IMR-90 (cell line): ENCODE data around the gene COLEC12. TPM values are rescaled to one million over a fixed set of nuclear protein-coding genes. Genes with fewer than 3 reads are reported as not detected.

ENCODE experiments used
- ATAC-seq: fragments of 200-7000 bp; cut with Tn5 transposase; 2 replicates; pipeline ENCODE4 v1.9.1; 2020; ENCODE audit warnings: low read depth, mild to moderate bottlenecking, moderate library complexity
- BruUV-seq: library from RNA; stranded (reverse); fragments of 400-500 nt; replicated peaks from 2 replicates; lab custom pipeline; 2021; lab: Mats Ljungman, UMichigan
- CTCF ChIA-PET: fragments of 300-600 bp; formaldehyde crosslinking; extraction: SDS; loops from one replicate; lab custom pipeline; 2021; ENCODE audit warnings: antibody characterized with exemption; lab: Yijun Ruan, JAX
- POLR2A ChIA-PET: fragments of 300-600 bp; sonication (Branson Sonifier 250); formaldehyde crosslinking; loops from one replicate; lab custom pipeline; 2022; ENCODE audit warnings: antibody characterized with exemption; ENCODE audit not compliant: unreplicated experiment; lab: Charles Lee
- DNase-seq: peaks from one replicate; pipeline ENCODE4 v3.0.0; 2013
- H2AFZ ChIP-seq: replicated peaks from 2 replicates; pipeline ENCODE3; 2013; ENCODE audit warnings: low read length, mild to moderate bottlenecking; ENCODE audit not compliant: poor library complexity
- H2AK5ac ChIP-seq: 2 replicates; pipeline ENCODE4 v1.6.1; 2013; ENCODE audit warnings: low read depth, low read length, inconsistent platforms
- H2AK9ac ChIP-seq: replicated peaks from 2 replicates; pipeline ENCODE3; 2013; ENCODE audit warnings: mild to moderate bottlenecking, low read depth, low read length, moderate library complexity; ENCODE audit not compliant: poor library complexity
- H2BK120ac ChIP-seq: 2 replicates; pipeline ENCODE4 v1.6.1; 2013; ENCODE audit warnings: low read depth, low read length, inconsistent platforms
- H2BK15ac ChIP-seq: 3 replicates; pipeline ENCODE4 v1.6.1; 2013; ENCODE audit warnings: low read depth, low read length, inconsistent platforms
- H2BK20ac ChIP-seq: 2 replicates; pipeline ENCODE4 v1.6.1; 2013; ENCODE audit warnings: low read depth, mild to moderate bottlenecking, inconsistent platforms, low read length, moderate library complexity
- H2BK5ac ChIP-seq: 2 replicates; pipeline ENCODE4 v1.6.1; 2013; ENCODE audit warnings: mild to moderate bottlenecking, low read depth, low read length, inconsistent platforms; ENCODE audit not compliant: poor library complexity, severe bottlenecking
- H3K14ac ChIP-seq: replicated peaks from 2 replicates; pipeline ENCODE4 v1.6.1; 2013; ENCODE audit warnings: low read depth, low read length, inconsistent platforms
- H3K18ac ChIP-seq: 2 replicates; pipeline ENCODE4 v1.6.1; 2013; ENCODE audit warnings: low read depth, low read length, control low read depth
- H3K23ac ChIP-seq: 2 replicates; pipeline ENCODE4 v1.6.1; 2013; ENCODE audit warnings: low read depth, low read length, inconsistent platforms
- H3K27ac ChIP-seq: 2 replicates; pipeline ENCODE4 v1.5.1; 2013; ENCODE audit warnings: mild to moderate bottlenecking, control low read depth, low read length; ENCODE audit not compliant: insufficient read depth
- H3K27me3 ChIP-seq: 2 replicates; pipeline ENCODE4 v1.6.1; 2013; ENCODE audit warnings: low read length; ENCODE audit not compliant: control insufficient read depth, insufficient read depth
- H3K36me3 ChIP-seq: 2 replicates; pipeline ENCODE4 v1.6.1; 2013; ENCODE audit warnings: low read length, mixed read lengths; ENCODE audit not compliant: control insufficient read depth, insufficient read depth
- H3K4ac ChIP-seq: 2 replicates; pipeline ENCODE4 v1.6.1; 2013; ENCODE audit warnings: low read depth, low read length, inconsistent platforms
- H3K4me1 ChIP-seq: 2 replicates; pipeline ENCODE4 v1.6.1; 2013; ENCODE audit warnings: low read length, mixed read lengths; ENCODE audit not compliant: control insufficient read depth, insufficient read depth
- H3K4me2 ChIP-seq: 2 replicates; pipeline ENCODE4 v1.6.1; 2013; ENCODE audit warnings: low read depth, mild to moderate bottlenecking, control low read depth, low read length, moderate library complexity
- H3K4me3 ChIP-seq: 2 replicates; pipeline ENCODE4 v1.5.1; 2013; ENCODE audit warnings: low read depth, mild to moderate bottlenecking, control low read depth, low read length, moderate library complexity; ENCODE audit not compliant: insufficient read depth
- H3K56ac ChIP-seq: 2 replicates; pipeline ENCODE4 v1.6.1; 2013; ENCODE audit warnings: low read length, inconsistent platforms; ENCODE audit not compliant: insufficient read depth; ENCODE audit errors: extremely low read depth
- H3K79me1 ChIP-seq, 2 experiments: 2 replicates each; pipeline ENCODE4 v1.6.1; 2013; ENCODE audit warnings: low read length in 2 of 2, inconsistent platforms in 1 of 2, low read depth in 1 of 2
- H3K9ac ChIP-seq: 2 replicates; pipeline ENCODE4 v1.6.1; 2013; ENCODE audit warnings: low read depth, low read length, control low read depth
- H3K9me1 ChIP-seq: 2 replicates; pipeline ENCODE4 v1.6.1; 2013; ENCODE audit warnings: low read length, inconsistent platforms; ENCODE audit not compliant: insufficient read depth
- H3K9me3 ChIP-seq: 2 replicates; pipeline ENCODE4 v1.6.1; 2013; ENCODE audit warnings: low read length; ENCODE audit not compliant: control insufficient read depth, insufficient read depth
- H4K20me1 ChIP-seq: 2 replicates; pipeline ENCODE4 v1.6.1; 2013; ENCODE audit warnings: low read length, inconsistent platforms; ENCODE audit not compliant: insufficient read depth
- H4K5ac ChIP-seq: 2 replicates; pipeline ENCODE4 v1.6.1; 2013; ENCODE audit warnings: mild to moderate bottlenecking, low read depth, low read length, control low read depth
- H4K8ac ChIP-seq, 2 experiments: 2 replicates each; pipeline ENCODE4 v1.6.1; 2013; ENCODE audit warnings: low read depth in 2 of 2, low read length in 2 of 2, control low read depth in 1 of 2, inconsistent platforms in 1 of 2
- H4K91ac ChIP-seq: 2 replicates; pipeline ENCODE4 v1.6.1; 2013; ENCODE audit warnings: low read depth, low read length, inconsistent platforms; ENCODE audit not compliant: insufficient read depth
- WGBS, 2 experiments: methylation state at CpG; one replicate each; pipeline versions ENCODE4 v1.1.5 to v1.1.7; 2013; ENCODE audit warnings: missing lambda C conversion rate in 2 of 2; ENCODE audit not compliant: insufficient read length in 1 of 2; ENCODE audit errors: extremely low coverage in 2 of 2; 5-methylcytosine and 5-hydroxymethylcytosine counted together
- dilution Hi-C: fragments of 300-500 bp; cut with HindIII; formaldehyde crosslinking; loops from one replicate; pipeline ENCODE4 v1.14.3; 2018; ENCODE audit warnings: low sequenced_read_pairs; ENCODE audit not compliant: unreplicated experiment
- in situ Hi-C: fragments of 300-500 bp; cut with MboI; formaldehyde crosslinking; loops from 3 replicates; pipeline ENCODE4 v1.14.3; 2019; ENCODE audit warnings: low sequenced_read_pairs, inconsistent platforms, mixed read lengths
- intact Hi-C: fragments of 100-400 bp; cut with micrococcal nuclease; formaldehyde crosslinking; loops from 2 replicates; pipeline ENCODE4 v1.10.0; 2022
- polyA plus RNA-seq, 3 experiments: library from polyadenylated mRNA; depleted of rRNA; stranded (reverse); fragments of >200 nt; gene quantifications; 2 replicates each; pipeline ENCODE4 v1.2.3, GENCODE V29; 2012; ENCODE audit warnings: low replicate concordance in 1 of 3
- total RNA-seq: library from RNA; depleted of rRNA; stranded (reverse); fragments of >200 nt; gene quantifications from 2 replicates; pipeline ENCODE4 v1.2.3, GENCODE V29; 2012
- TF ChIP-seq, protein P1 (sequence below): fragments of 150-350 bp; IDR thresholded peaks from 2 replicates; pipeline ENCODE4 v1.6.1; 2017; ENCODE audit warnings: mild to moderate bottlenecking, antibody characterized with exemption, low read length, low read depth
- TF ChIP-seq, protein P2 (sequence below): conservative IDR thresholded peaks from 2 replicates; pipeline ENCODE4 v1.5.1; 2012; ENCODE audit warnings: mild to moderate bottlenecking, low read depth, low read length, improper control_type of control experiment

COLEC12 gene
- total and polyA plus RNA-seq, 2 of the 4 experiments (the other 2 are of a cell fraction), result 1.0 to 2.3 TPM

DNA sequence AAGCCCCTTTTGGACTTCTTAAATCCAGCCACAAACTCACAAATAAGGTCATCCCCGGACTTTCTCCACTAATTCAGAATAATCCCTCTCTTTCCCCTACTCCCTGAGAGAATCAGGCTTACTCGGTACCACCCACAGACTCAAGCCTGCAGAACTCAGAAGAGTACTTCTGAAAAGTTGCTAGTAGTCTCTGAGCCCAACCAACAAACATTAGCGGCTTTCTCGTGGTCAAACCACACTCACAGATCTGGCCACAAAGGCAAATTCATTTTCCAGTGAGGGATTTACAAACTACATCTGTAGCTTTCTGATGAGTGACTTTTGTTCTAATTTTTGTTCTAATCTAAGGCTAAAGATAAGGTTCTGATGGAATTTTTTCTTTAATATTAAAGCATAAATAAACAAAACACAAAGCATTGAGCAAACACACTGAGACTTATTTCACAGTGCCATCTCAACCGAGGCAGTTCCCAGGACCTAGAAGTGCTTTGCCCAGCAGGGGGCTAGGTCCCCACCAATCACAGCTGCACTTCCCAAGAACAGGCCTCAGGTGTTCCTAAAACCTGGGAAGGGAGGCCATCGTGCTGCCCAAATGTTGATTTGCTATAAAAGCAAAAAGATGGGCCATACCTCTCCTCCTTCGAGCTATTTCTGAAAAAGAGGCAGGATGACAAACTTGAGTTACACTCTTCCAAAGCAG is 110.7 kb downstream of the COLEC12 start:
- Histone ChIP-seq H3K79me1 (no peaks in the 10 kb centered on the region), H2BK5ac (no peak overlapping the region), H4K5ac (no peak overlapping the region), H3K4ac (no peak overlapping the region), H3K9me3 (no peaks in the 10 kb centered on the region), H3K4me1 (peaks cover 2% of the 10 kb centered on the region), H3K27me3 (peaks cover 4% of the 10 kb centered on the region; the same call in 1 of the 2 replicates), H3K14ac (no peak overlapping the region), H3K18ac (no peak overlapping the region), H2AK9ac (no peak overlapping the region), H2AK5ac (no peak overlapping the region), H3K9ac (no peak overlapping the region), H2BK20ac (no peak overlapping the region), H4K8ac (no peak overlapping the region), H3K56ac (no peak overlapping the region), H4K91ac (no peak overlapping the region), H3K36me3 (no peaks in the 10 kb centered on the region), H4K20me1 (no peaks in the 10 kb centered on the region), H3K4me2 (no peak overlapping the region), H2BK120ac (no peak overlapping the region), H3K9me1 (no peaks in the 10 kb centered on the region; the same call in 1 of the 2 replicates), H3K27ac (no peak overlapping the region), H3K23ac (no peak overlapping the region), H2AFZ (no peak overlapping the region), H3K4me3 (no peak overlapping the region), H2BK15ac (no peak overlapping the region)
- TF ChIP-seq, protein P1, sequence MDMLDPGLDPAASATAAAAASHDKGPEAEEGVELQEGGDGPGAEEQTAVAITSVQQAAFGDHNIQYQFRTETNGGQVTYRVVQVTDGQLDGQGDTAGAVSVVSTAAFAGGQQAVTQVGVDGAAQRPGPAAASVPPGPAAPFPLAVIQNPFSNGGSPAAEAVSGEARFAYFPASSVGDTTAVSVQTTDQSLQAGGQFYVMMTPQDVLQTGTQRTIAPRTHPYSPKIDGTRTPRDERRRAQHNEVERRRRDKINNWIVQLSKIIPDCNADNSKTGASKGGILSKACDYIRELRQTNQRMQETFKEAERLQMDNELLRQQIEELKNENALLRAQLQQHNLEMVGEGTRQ, result no peak
- TF ChIP-seq, protein P2, sequence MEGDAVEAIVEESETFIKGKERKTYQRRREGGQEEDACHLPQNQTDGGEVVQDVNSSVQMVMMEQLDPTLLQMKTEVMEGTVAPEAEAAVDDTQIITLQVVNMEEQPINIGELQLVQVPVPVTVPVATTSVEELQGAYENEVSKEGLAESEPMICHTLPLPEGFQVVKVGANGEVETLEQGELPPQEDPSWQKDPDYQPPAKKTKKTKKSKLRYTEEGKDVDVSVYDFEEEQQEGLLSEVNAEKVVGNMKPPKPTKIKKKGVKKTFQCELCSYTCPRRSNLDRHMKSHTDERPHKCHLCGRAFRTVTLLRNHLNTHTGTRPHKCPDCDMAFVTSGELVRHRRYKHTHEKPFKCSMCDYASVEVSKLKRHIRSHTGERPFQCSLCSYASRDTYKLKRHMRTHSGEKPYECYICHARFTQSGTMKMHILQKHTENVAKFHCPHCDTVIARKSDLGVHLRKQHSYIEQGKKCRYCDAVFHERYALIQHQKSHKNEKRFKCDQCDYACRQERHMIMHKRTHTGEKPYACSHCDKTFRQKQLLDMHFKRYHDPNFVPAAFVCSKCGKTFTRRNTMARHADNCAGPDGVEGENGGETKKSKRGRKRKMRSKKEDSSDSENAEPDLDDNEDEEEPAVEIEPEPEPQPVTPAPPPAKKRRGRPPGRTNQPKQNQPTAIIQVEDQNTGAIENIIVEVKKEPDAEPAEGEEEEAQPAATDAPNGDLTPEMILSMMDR, result 0 out of 2 replicates have a peak, but pooled peaks have one; percentile 3
- CTCF ChIA-PET, result no interaction called here
- POLR2A ChIA-PET, result no interaction called here
- BruUV-seq, result no TSS peak
- dilution Hi-C loops (no loop called here), intact Hi-C loops (loop anchor here (10.0 kb wide), 1 partner anchor 225 kb away; no protein-coding TSS in a partner anchor), in situ Hi-C loops (no loop called here)
- no peak for ATAC-seq
- DNase-seq, result peak; percentile 22
- WGBS, 2 experiments, result no CpG with 5 or more reads among the region's 7 CpGs
